GM19324 (cell line): Measurements from ENCODE around the gene OGA.

Experiments
- ATAC-seq: cut with Tn5 transposase; IDR thresholded peaks from one replicate; pipeline ENCODE4 v1.9.1; 2021; ENCODE audit warnings: mild to moderate bottlenecking, moderate library complexity; ENCODE audit not compliant: unreplicated experiment, low FRiP score

The OGA gene

DNA sequence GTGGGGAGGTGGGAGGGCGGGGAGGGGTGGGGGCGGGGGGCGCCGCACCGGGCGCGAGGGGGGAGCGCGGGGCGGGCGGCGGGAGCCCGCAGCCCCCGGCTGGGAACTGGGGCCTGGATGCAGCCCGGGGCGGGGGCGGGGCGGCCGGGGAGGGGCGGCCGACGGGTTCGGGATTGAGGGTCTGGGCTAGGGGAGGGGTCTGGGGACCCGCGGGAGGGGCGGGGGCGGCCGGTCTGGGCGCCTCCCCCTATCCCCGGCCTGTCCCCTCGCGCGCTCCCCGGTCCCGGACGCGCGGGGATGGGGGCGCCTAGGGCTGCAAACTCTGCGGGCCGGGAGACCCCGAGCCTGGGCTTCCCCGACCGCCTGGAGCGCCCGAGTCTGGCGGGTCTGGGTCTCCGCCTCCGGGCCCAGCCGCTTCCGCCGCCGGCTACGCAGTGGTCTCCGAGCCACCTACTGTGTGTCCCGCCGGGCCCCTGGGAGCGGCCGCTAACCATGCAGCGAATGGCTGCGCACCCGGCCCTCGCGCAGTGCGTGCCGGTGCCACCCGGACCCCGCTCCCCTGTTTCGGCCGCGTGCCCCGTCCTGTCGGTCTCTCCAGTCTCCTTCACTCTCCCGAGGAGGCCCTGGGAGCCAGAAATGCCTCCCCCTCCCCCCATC lies 42.0 kb downstream of the OGA start:
- no peak for ATAC-seq

DNA sequence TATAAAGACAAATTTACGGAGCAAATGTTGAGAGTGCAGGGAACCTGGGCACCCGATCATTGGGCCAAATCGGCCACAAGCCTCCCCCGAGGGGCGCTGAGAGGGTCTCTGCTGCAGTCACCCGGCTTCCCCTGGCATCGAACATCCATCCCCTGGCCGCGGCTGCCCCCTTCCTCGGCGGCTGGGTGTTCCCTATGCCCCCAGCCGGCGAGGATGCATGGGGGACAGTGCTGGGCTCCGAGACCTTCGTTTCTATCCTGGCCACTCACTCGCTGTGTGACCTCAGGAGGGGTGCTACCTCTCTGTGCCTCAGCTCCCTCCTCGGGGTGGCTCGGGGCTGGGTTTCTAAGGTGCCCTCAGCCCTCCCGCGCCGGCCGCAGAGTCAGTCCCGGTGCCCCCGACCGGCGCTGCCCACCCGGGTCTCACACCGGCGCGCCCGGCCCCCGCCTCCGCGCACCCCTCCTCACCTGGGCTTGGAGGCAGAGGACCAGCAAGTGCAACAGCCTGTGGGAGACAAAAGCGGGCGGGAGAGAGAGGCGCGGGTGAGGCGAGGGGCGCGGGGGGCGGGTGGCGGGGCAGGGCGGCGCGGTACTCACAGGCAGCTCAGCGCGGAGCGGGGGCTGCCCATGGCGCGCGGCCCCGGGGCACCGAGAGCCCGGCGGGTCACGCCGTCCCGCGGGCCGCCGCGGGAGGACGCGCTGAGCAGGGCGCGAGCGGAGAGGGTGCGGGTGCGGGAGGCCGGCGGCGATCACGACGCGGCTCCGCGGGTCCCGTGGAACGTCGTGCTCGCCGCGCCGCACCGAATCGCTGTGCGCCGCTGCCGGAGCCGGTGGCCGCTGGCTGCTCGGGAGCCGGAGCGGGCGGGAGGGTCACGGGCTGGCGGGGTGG lies 42.7 kb downstream of the OGA start, which contains the start of gene FGF8:
Gene FGF8, minus strand, starts transcription at position 842 of the 888 bp plus-strand sequence. Its CDS starts 214 bp downstream, at position 628.
- ATAC-seq, result no peak

DNA sequence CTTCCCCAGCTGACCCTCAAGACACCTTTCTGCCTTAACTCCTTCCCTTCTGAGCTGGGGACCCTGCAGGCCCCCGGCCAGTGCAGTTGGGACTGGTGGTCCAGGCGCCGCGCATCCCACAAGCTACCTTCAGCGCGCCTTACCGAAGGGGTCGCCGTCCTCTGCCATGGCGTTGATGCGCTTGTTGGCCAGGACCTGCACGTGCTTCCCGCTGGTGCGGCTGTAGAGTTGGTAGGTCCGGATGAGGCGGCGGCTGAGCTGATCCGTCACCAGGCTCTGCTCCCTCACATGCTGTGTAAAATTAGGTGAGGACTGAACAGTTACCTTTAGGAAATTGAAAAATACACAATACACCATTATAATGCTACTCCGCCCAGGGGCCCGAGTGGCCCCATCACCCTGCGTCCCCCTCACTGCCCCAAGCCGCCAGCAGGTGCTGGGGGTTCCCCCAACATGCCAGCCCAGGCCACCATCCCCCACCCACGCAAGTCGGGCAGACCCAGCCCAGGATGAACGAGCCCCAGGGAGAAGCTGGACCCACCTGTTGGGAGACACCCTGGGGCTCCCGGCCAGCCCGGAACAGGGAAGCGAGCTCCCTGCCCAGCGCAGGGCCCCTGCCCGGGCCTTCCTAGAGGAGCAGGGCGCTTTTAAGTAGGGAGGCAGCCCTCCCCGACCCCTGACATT lies 43.5 kb downstream of the OGA start:
- no peak for ATAC-seq

DNA sequence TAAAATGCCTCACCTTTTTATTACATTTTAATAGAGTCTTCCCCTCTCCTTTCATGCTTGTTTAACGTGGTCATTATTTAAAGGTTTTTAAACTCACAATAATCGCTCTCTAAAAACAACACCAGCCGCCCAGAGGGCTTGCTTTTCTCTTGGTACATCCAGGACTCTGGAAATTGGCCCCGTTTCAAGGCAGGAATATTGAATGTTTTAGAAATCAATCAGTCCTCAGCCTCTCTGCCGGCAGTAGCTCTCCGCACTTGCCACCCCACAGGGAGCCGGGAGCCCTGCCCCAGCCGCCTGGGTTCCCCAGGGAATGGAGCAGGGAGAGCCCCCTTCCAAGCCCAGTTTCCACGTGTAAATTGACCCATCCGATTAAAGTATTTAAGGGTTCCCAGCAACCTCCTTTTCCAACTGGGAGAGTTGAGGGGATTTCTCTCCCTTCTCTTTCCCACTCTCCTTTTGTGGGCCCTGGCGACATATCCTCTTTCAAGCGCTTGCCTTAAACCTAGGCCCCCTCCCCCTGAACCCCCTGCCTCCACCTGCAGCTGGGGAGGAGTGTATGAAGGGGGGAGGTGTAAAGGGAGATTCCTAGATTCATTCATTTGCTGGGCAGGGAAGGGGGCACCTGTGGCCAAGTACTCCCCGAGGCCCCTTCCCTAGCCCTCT lies 44.2 kb downstream of the OGA start:
- ATAC-seq, result no peak

DNA sequence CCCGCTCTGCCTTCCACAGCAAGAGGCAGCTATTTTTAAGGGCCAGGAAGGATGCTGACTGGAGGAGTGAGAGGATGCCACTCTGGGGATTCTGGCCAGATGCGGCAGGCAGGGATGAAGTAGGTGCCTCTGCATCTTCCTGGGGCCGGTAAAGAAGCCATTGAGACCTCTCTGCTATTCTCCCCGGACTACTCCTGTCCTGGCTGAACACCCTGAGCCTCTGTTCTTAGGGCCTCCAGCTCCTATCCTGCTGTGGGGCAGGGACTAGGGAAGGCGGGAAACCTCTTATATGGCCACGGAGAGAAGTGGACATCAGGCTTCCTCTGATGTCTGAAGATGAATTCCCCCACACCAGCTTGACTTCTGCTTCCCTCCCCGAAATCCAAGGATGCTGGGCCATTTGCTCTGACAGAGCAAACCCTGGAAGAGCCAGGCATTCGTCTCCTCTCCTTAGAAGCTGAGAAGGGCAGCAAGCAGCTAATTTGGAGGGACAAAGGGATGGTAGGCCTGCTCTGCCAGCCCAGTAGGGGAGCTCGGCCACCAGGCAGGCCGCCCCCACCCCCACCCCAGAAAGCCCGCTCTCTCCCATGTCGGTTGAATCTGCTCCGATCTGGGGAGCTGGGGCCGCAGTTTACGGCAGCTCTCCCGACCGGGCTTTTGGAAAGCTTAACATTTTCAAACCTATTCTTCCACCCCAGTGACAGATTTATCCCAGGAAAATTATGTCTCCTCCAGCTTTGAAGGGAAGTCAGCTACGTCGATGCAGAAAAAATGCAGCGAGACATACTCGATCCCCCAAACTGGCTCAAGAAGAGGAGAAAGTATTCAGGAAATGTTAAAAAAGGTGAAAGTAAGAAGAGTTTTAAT lies 45.1 kb downstream of the OGA start:
- no peak for ATAC-seq

DNA sequence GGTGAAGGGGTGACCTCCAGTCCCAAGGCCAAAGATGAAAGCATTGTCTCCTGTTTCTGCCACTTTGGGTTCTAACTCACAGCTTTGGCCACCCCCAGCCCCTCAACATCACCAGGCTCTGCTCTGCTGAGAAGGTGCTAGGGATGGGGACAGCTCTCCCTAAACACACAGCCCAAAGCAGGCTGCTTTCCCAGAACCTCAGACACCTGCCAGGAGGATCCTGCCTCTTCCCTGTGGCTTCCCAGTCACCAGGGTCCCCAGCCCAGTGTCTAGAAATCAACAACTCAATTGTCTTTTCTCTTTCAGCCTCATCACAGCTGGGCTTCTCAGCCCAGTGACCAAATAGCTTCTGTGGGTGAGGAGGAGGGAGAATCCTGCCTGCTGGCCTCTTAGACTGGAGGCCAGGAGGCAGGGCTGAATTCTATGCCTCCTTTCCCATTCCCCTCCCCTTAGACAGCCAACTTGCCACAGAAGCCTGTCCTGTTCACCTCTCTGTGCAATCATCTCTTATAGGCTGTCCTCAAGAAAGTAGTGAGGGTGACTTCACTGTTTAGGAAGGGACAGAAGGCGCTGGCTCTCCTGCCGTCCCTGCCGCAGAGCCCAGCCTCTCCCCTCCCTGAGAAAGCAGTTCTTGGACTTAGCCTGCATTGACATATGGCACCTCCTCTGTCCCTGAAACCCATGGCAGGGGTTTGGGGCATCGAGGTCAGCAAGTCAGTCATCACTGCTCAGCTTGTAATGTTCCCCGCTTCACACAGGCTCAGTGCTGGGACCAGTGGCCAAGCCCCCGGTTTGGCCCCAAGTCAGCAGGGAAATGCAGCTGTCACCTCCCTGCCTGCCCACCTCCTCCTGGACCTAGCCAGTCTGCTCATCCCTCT lies 46.0 kb downstream of the OGA start:
- ATAC-seq, result no peak

DNA sequence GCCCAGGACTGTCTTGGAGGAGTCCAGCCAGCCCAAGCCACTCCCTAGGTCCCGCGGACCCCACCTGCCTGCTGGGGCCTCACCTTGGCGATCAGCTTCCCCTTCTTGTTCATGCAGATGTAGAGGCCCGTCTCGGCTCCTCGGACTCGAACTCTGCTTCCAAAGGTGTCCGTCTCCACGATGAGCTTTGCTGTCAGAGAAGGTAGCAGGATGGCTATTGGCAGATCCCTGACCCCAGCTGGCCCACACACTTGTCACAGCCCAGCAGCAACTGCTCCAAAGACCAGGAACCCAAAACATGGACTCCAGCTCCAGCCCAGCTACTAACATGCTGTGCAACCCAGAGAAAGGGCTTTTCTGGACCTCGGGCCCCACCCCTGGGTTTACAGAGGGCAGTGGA lies 46.9 kb downstream of the OGA start:
- no peak for ATAC-seq

DNA sequence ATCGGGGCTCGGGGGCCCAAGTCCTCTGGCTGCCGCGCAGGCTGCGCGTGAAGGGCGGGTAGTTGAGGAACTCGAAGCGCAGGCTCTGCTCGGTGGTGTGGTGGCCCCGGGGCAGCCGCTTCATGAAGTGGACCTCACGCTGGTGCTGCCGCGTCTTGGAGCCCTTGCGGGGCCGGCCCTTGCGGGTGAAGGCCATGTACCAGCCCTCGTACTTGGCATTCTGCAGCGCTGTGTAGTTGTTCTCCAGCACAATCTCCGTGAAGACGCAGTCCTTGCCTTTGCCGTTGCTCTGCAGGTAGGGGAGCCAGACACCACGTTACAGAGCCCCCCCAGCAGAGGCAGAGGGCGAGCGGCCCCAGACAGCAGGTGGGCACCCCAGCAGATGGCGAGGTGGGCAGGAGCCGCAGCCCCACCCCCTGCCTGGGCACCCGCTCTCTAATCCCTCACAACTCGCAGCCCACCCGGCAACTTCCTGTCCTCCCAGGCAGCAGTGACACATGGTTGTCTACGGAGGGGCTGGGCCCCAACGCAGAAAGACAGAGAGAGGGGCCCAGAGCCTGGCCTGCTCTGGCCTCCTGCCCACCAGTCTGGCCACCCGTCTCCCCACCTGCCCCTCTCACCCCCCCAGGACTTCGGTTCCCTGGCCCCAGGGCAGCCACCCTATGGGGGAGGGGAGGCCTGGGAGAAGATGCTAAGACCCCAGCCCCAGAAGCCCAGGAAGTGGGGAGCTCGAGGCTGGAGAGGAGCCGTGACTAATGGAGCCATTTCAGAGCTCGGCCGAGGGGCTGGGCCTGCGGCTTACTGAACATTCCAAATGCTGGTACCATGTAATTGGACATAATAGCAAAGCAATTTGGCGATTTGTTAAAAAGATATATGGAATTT lies 47.7 kb downstream of the OGA start:
- no peak for ATAC-seq

DNA sequence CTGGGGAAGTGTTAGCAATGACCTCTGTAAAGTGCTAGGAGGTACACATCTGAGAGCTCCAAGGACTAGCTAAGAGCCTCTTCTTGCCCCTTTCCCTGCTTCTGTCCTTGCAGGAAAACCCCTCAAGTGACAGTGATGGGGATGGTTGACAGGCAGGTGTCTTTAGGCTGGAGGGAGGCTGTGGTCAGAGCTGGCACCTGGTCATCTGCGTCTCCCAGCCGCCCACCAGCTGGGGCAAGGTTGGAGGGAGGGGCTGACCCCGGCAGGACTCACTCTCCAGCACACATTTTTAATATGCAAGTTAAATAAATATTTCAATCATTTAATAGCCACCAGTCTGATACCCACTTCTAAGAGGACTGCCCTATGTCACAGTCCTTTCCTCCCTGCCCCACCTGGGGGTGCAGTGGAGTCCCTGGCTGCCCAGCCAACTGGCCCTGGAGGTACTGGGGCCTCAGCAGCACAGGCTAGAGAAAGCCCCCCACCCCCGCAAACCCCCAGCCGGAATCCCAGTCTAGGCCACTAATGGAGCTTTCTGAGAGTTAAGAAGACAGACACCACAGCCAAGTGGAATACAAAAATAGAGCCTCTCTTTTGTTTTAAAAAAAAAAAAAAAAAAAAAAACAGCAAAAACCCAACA lies 48.6 kb downstream of the OGA start:
- no peak for ATAC-seq

DNA sequence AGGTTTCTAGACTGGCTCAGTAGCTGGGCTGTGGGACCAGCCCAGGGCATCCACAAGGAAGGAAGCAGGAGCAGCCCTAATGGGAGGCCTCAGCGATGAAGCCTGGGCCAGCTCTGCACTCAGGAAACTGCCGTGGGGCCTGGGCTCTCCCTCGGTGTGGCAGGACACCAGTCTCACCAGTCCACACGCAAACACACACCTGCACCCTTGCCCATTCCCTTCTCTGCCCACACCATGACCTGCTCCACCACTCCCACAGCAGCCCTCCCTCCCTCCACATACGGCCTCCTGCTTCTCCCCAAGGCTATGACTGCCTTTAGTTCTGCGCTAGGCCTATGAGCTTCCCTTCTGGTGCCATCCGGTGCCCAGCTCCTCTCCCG lies 49.5 kb downstream of the OGA start:
- ATAC-seq, result no peak

DNA sequence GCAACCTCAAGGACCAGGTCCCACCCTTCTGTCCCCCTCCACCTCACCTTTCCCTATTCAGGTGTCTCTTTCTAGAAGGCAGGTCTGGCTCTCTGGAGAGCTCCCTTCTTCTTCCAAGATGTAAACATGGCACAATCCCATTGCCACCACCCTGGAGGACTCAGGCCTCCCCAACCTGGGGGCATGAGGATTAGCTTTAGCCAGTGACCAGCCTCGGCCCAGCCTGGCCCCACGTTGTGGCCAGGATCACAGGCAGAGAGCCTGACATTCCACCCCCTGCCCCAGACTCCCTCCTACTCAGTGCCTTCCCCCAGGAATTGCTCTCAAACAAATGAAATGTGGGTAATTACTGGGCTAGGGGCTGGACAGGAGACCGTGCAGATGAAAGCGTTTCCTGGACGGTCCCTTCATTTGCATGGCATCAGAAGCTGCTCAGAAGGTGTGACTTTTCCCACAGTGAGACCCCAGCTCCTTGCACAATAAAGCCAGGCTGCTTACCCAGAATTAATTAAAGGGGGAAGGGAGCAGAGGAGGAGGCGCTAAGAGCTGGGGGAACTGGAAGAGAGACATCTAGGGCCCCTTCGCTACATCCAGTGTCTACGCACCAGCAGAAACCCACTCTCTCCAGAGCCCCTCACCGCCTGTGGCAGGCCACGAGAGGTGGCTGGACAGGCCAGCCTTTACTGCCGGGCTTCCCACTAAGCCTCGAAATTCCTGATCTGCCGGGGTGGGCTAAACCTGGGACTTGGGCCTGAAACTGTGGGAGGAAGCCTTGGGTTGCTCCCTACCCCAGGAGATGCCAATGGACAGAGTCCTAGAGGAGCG lies 50.1 kb downstream of the OGA start:
- no peak for ATAC-seq

DNA sequence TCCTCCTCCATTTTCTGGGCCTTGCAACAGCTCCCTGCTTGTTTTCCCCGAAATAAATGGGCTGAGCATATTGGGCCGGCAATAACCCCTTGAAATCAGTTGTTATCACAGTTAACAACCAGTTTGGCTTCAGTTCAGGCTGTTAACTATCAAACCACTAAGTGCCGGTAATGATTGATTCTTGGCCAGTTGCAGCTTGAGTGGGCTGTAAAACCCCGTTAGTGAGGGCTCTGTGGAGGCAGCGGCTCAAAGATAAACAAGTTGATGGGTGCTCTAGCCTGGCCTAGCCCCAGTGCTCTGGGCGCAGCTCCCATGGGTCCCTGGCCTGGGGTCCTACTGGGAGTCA lies 50.7 kb downstream of the OGA start:
- ATAC-seq, result no peak

DNA sequence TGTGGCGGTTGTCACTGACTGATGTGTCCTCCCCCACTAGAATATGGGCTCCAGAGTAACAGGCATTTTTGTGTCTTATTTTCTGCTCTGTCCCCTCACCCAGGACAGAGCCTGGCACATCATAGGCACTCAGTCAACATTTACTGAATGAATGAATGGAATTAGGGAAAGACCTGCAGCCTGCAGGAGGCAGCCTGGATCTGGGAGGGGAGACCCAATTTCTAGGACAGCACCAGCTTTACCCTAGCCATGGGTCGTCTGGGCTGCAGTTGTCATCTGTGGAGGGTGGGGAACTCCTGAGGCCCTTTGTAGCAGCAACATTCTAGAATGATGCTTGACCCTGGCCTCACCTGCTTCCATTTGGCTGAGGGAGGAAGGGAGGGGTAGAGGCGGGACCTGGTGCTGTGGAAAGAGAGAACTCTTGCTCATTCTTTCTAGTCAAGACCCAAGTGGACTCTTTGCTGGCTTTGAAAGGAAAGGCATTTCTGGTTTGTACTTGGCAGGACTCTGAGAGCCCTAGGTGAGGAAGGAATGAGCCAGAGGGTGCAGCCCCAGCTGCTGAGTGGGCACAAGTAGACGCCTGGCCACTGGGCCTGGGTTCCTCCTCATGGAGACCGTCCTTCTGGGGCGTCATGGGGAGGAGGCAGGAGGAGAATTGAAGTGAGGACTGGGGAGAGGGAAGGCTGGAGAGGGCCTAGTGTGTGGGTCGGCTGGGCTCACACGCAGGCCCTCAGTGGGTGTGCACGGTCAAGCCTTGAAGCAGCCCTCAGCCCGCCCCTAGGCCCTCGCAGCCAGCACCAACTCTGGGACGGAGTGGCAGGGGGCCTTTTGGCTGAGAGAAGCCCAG lies 51.3 kb downstream of the OGA start:
- no peak for ATAC-seq

DNA sequence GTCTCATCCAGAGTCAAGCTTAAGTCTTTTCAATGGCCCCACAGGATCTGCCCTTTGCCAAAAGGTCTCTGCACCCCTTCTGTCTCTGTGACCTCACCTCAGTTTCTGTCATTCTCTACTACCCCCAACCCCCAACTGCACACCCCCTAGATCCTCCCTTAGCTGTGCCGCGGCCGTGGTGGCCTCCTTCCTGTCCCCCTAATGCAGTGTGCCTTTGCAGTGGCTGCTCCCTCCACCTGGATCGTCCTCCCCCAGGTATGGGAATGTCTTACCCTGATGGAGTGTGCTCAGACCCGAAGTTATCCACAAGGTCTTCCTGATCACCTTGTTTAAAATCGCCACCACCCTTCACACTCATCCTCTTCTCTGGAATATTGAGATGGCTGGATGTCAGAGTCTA lies 51.9 kb downstream of the OGA start:
- no peak for ATAC-seq

DNA sequence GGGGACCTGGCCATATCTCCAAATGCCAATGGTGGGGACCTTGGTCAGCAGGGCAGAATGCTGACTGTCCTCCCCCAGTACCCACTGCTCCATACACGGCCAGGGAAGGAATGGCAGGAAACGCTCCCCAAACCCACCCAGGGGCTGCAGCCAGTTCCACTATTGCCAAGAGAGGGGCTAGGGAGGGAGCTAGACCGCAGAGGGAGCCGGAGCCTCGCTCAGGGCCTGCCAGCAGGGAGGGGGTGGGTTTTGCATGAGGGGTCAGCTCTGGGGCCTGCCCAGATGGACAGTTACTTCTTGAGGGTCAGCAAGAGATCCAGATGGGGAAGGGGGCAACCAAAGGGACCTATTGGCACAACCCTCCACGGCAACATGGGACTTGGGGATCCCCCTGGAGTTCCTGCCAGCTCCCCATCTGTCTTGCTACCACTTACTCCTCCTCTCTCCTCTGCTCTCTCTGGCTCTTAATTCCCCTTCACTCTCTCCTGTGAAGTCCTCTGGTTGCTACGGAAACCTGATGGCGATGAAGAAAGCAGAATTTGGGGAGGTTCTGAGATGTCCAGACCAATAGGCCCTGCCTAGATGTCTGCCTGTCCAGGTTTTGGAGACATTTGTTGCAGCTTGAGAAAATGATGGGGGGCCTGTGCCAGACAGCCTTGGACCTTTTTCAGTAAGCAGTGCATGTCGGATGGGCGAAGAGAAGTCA lies 55.0 kb downstream of the OGA start:
- no peak for ATAC-seq
